Measurements from ENCODE around the gene TNRC6B.

The TNRC6B gene

GRCh38 chr22:40276996-40277823, 99.5 kb downstream of the TNRC6B start:
- CTCF ChIA-PET: no interaction called here
- POLR2A ChIA-PET: no interaction called here
- DNase-seq (ENCODE audit: extremely low spot score): no peak
- no peak for TF ChIP-seq CTCF (IDR thresholded peaks at IDR 0.05; ENCODE audit: control extremely low read depth, extremely low read depth, low read depth, missing control alignments)

- ChIA-PET CTCF (no interaction called here), POLR2A (no interaction called here)
- no peak for DNase-seq (ENCODE audit: extremely low spot score)
- TF ChIP-seq CTCF (IDR thresholded peaks at IDR 0.05; ENCODE audit: control extremely low read depth, extremely low read depth, low read depth, missing control alignments): no peak
Observed at GRCh38 chr22:40279017-40279416, 101.3 kb downstream of the TNRC6B start.

- TF ChIP-seq CTCF (IDR thresholded peaks at IDR 0.05; ENCODE audit: control extremely low read depth, extremely low read depth, low read depth, missing control alignments): no peak
- DNase-seq (ENCODE audit: extremely low spot score): no peak
- ChIA-PET POLR2A (no interaction called here), CTCF (no interaction called here)
Observed at GRCh38 chr22:40281717-40282116, 104.0 kb downstream of the TNRC6B start.

- ChIA-PET POLR2A (no interaction called here), CTCF (no interaction called here)
- DNase-seq (ENCODE audit: extremely low spot score): no peak
- no peak for TF ChIP-seq CTCF (IDR thresholded peaks at IDR 0.05; ENCODE audit: control extremely low read depth, extremely low read depth, low read depth, missing control alignments)
Observed at GRCh38 chr22:40285513-40285912, 107.8 kb downstream of the TNRC6B start.

- peak; percentile 61 for DNase-seq (ENCODE audit: extremely low spot score)
- POLR2A ChIA-PET: no interaction called here
- CTCF ChIA-PET: no interaction called here
- TF ChIP-seq CTCF (IDR thresholded peaks at IDR 0.05; ENCODE audit: control extremely low read depth, extremely low read depth, low read depth, missing control alignments): no peak
Observed at GRCh38 chr22:40289991-40290459, 112.3 kb downstream of the TNRC6B start.

- no peak for DNase-seq (ENCODE audit: extremely low spot score)
- CTCF ChIA-PET: no interaction called here
- TF ChIP-seq CTCF (IDR thresholded peaks at IDR 0.05; ENCODE audit: control extremely low read depth, extremely low read depth, low read depth, missing control alignments): no peak
- POLR2A ChIA-PET: interaction anchor here (0.7 kb wide), 1 partner anchor 246 kb away, joined by 3 read pairs; no protein-coding TSS in a partner anchor
Observed at GRCh38 chr22:40290516-40290915, 112.8 kb downstream of the TNRC6B start.
